ENCODE data around the gene PRKAR2A. TPM values are rescaled to one million over a fixed set of nuclear protein-coding genes. Genes with fewer than 3 reads are reported as not detected.

The PRKAR2A gene
- 10 to 100 TPM; 26.9 to 77.1 (median 46.2) TPM for total RNA-seq

GRCh38 chr3:48847504-48848423 is at the start of gene PRKAR2A:
TSS of gene PRKAR2A (minus strand) at chr3:48847874. CDS start at chr3:48847596, 278 bp downstream.
- DNase-seq, result peak; percentile 90
- WGBS, 2 donors, result 4 to 17% methylated on average over 9 to 29 of the region's 81 CpGs
- TF ChIP-seq CTCF (IDR thresholded peaks at IDR 0.05), result no peak
- peak in 1 of 2 donors; percentile 90 for TF ChIP-seq POLR2A (IDR thresholded peaks at IDR 0.05)
- Histone ChIP-seq H3K4me1 (peaks cover 20 to 24% of the 10 kb centered on the region in 2 donors), H3K27ac (peak within 1 kb of the TSS; percentile 75 to 93 (median 91)), H3K36me3 (no peaks in the 10 kb centered on the region), H3K4me3 (replicated peaks in 1 of 3) (peak within 1 kb of the TSS; percentile 51 to 94 (median 52)), H3K27me3 (no peaks in the 10 kb centered on the region), H3K9me3 (no peaks in the 10 kb centered on the region)
- intact Hi-C loops (cut with DNase I), result no loop called here

- intact Hi-C loops (cut with DNase I), result no loop called here
- peak overlapping the region in 2 of 3 donors; percentile 6 to 57 for H3K27ac ChIP-seq
- DNase-seq, result no peak
These were observed 49.3 kb upstream of the PRKAR2A start for GRCh38 chr3:48896936-48897335.

GRCh38 chr3:48894516-48894915 is 46.8 kb upstream of the PRKAR2A start:
- intact Hi-C loops (cut with DNase I), result no loop called here
- 96 to 97% methylated on average over 6 of the region's 6 CpGs for WGBS, 2 donors
- TF ChIP-seq POLR2A (IDR thresholded peaks at IDR 0.05), result no peak
- DNase-seq, result no peak
- Histone ChIP-seq H3K4me3 (replicated peaks in 1 of 3) (no peak overlapping the region), H3K9me3 (no peaks in the 10 kb centered on the region), H3K36me3 (no peaks in the 10 kb centered on the region), H3K27ac (no peak overlapping the region), H3K27me3 (no peaks in the 10 kb centered on the region), H3K4me1 (peaks cover 9 to 31% of the 10 kb centered on the region in 2 donors)

More at GRCh38 chr3:48896936-48897335, 49.3 kb upstream of the PRKAR2A start:
- H3K4me1 ChIP-seq, result peaks cover 9 to 24% of the 10 kb centered on the region in 2 donors
- TF ChIP-seq CTCF (IDR thresholded peaks at IDR 0.05), result no peak
- TF ChIP-seq POLR2A (IDR thresholded peaks at IDR 0.05), result no peak
- H3K36me3 ChIP-seq, result no peaks in the 10 kb centered on the region
- no peak overlapping the region for H3K4me3 ChIP-seq (replicated peaks in 1 of 3)
- no peaks in the 10 kb centered on the region for H3K27me3 ChIP-seq
- no peaks in the 10 kb centered on the region for H3K9me3 ChIP-seq
- WGBS, 2 donors, result 90 to 97% methylated on average over 2 of the region's 2 CpGs

- TF ChIP-seq CTCF (IDR thresholded peaks at IDR 0.05), result no peak
- no peak for TF ChIP-seq POLR2A (IDR thresholded peaks at IDR 0.05)
- 96 to 99% methylated on average over 8 of the region's 8 CpGs for WGBS, 2 donors
- no peaks in the 10 kb centered on the region for H3K9me3 ChIP-seq
- H3K27me3 ChIP-seq, result no peaks in the 10 kb centered on the region
- H3K4me1 ChIP-seq, result peaks cover 5 to 22% of the 10 kb centered on the region in 2 donors
- DNase-seq, result no peak
- H3K27ac ChIP-seq, result no peak overlapping the region
- intact Hi-C loops (cut with DNase I), result no loop called here
- no peaks in the 10 kb centered on the region for H3K36me3 ChIP-seq
- H3K4me3 ChIP-seq (replicated peaks in 1 of 3), result no peak overlapping the region
These were observed 43.9 kb upstream of the PRKAR2A start for GRCh38 chr3:48891606-48892005.

- DNase-seq, result no peak
- H3K9me3 ChIP-seq, result no peaks in the 10 kb centered on the region
- H3K36me3 ChIP-seq, result peaks cover 0 to 7% of the 10 kb centered on the region in 2 donors
- H3K27ac ChIP-seq, result no peak overlapping the region
- H3K4me1 ChIP-seq, result peaks cover 5 to 17% of the 10 kb centered on the region in 2 donors
- intact Hi-C loops (cut with DNase I), result no loop called here
- no peaks in the 10 kb centered on the region for H3K27me3 ChIP-seq
- TF ChIP-seq CTCF (IDR thresholded peaks at IDR 0.05) (no peak), POLR2A (IDR thresholded peaks at IDR 0.05) (no peak)
- H3K4me3 ChIP-seq (replicated peaks in 1 of 3), result no peak overlapping the region
These were observed 38.1 kb upstream of the PRKAR2A start for GRCh38 chr3:48885753-48886152.
